IMR-90 (cell line): ENCODE results near the gene TOMM7. TPM values are rescaled to one million over a fixed set of nuclear protein-coding genes. Genes with fewer than 3 reads are reported as not detected.

Experiments used
- ATAC-seq: fragments of 200-7000 bp; cut with Tn5 transposase; 2 replicates; pipeline ENCODE4 v1.9.1; 2020; ENCODE audit warnings: low read depth, mild to moderate bottlenecking, moderate library complexity
- BruUV-seq: library from RNA; stranded (reverse); fragments of 400-500 nt; replicated peaks from 2 replicates; lab custom pipeline; 2021; lab: Mats Ljungman, UMichigan
- CTCF ChIA-PET: fragments of 300-600 bp; formaldehyde crosslinking; extraction: SDS; loops from one replicate; lab custom pipeline; 2021; ENCODE audit warnings: antibody characterized with exemption; lab: Yijun Ruan, JAX
- POLR2A ChIA-PET: fragments of 300-600 bp; sonication (Branson Sonifier 250); formaldehyde crosslinking; loops from one replicate; lab custom pipeline; 2022; ENCODE audit warnings: antibody characterized with exemption; ENCODE audit not compliant: unreplicated experiment; lab: Charles Lee
- DNase-seq: peaks from one replicate; pipeline ENCODE4 v3.0.0; 2013
- H2AFZ ChIP-seq: replicated peaks from 2 replicates; pipeline ENCODE3; 2013; ENCODE audit warnings: low read length, mild to moderate bottlenecking; ENCODE audit not compliant: poor library complexity
- H2AK5ac ChIP-seq: 2 replicates; pipeline ENCODE4 v1.6.1; 2013; ENCODE audit warnings: low read depth, low read length, inconsistent platforms
- H2AK9ac ChIP-seq: replicated peaks from 2 replicates; pipeline ENCODE3; 2013; ENCODE audit warnings: mild to moderate bottlenecking, low read depth, low read length, moderate library complexity; ENCODE audit not compliant: poor library complexity
- H2BK120ac ChIP-seq: 2 replicates; pipeline ENCODE4 v1.6.1; 2013; ENCODE audit warnings: low read depth, low read length, inconsistent platforms
- H2BK15ac ChIP-seq: 3 replicates; pipeline ENCODE4 v1.6.1; 2013; ENCODE audit warnings: low read depth, low read length, inconsistent platforms
- H2BK20ac ChIP-seq: 2 replicates; pipeline ENCODE4 v1.6.1; 2013; ENCODE audit warnings: low read depth, mild to moderate bottlenecking, inconsistent platforms, low read length, moderate library complexity
- H2BK5ac ChIP-seq: 2 replicates; pipeline ENCODE4 v1.6.1; 2013; ENCODE audit warnings: mild to moderate bottlenecking, low read depth, low read length, inconsistent platforms; ENCODE audit not compliant: poor library complexity, severe bottlenecking
- H3K14ac ChIP-seq: replicated peaks from 2 replicates; pipeline ENCODE4 v1.6.1; 2013; ENCODE audit warnings: low read depth, low read length, inconsistent platforms
- H3K18ac ChIP-seq: 2 replicates; pipeline ENCODE4 v1.6.1; 2013; ENCODE audit warnings: low read depth, low read length, control low read depth
- H3K23ac ChIP-seq: 2 replicates; pipeline ENCODE4 v1.6.1; 2013; ENCODE audit warnings: low read depth, low read length, inconsistent platforms
- H3K27ac ChIP-seq: 2 replicates; pipeline ENCODE4 v1.5.1; 2013; ENCODE audit warnings: mild to moderate bottlenecking, control low read depth, low read length; ENCODE audit not compliant: insufficient read depth
- H3K27me3 ChIP-seq: 2 replicates; pipeline ENCODE4 v1.6.1; 2013; ENCODE audit warnings: low read length; ENCODE audit not compliant: control insufficient read depth, insufficient read depth
- H3K36me3 ChIP-seq: 2 replicates; pipeline ENCODE4 v1.6.1; 2013; ENCODE audit warnings: low read length, mixed read lengths; ENCODE audit not compliant: control insufficient read depth, insufficient read depth
- H3K4ac ChIP-seq: 2 replicates; pipeline ENCODE4 v1.6.1; 2013; ENCODE audit warnings: low read depth, low read length, inconsistent platforms
- H3K4me1 ChIP-seq: 2 replicates; pipeline ENCODE4 v1.6.1; 2013; ENCODE audit warnings: low read length, mixed read lengths; ENCODE audit not compliant: control insufficient read depth, insufficient read depth
- H3K4me2 ChIP-seq: 2 replicates; pipeline ENCODE4 v1.6.1; 2013; ENCODE audit warnings: low read depth, mild to moderate bottlenecking, control low read depth, low read length, moderate library complexity
- H3K4me3 ChIP-seq: 2 replicates; pipeline ENCODE4 v1.5.1; 2013; ENCODE audit warnings: low read depth, mild to moderate bottlenecking, control low read depth, low read length, moderate library complexity; ENCODE audit not compliant: insufficient read depth
- H3K56ac ChIP-seq: 2 replicates; pipeline ENCODE4 v1.6.1; 2013; ENCODE audit warnings: low read length, inconsistent platforms; ENCODE audit not compliant: insufficient read depth; ENCODE audit errors: extremely low read depth
- H3K79me1 ChIP-seq, 2 experiments: 2 replicates each; pipeline ENCODE4 v1.6.1; 2013; ENCODE audit warnings: low read length in 2 of 2, inconsistent platforms in 1 of 2, low read depth in 1 of 2
- H3K9ac ChIP-seq: 2 replicates; pipeline ENCODE4 v1.6.1; 2013; ENCODE audit warnings: low read depth, low read length, control low read depth
- H3K9me1 ChIP-seq: 2 replicates; pipeline ENCODE4 v1.6.1; 2013; ENCODE audit warnings: low read length, inconsistent platforms; ENCODE audit not compliant: insufficient read depth
- H3K9me3 ChIP-seq: 2 replicates; pipeline ENCODE4 v1.6.1; 2013; ENCODE audit warnings: low read length; ENCODE audit not compliant: control insufficient read depth, insufficient read depth
- H4K20me1 ChIP-seq: 2 replicates; pipeline ENCODE4 v1.6.1; 2013; ENCODE audit warnings: low read length, inconsistent platforms; ENCODE audit not compliant: insufficient read depth
- H4K5ac ChIP-seq: 2 replicates; pipeline ENCODE4 v1.6.1; 2013; ENCODE audit warnings: mild to moderate bottlenecking, low read depth, low read length, control low read depth
- H4K8ac ChIP-seq, 2 experiments: 2 replicates each; pipeline ENCODE4 v1.6.1; 2013; ENCODE audit warnings: low read depth in 2 of 2, low read length in 2 of 2, control low read depth in 1 of 2, inconsistent platforms in 1 of 2
- H4K91ac ChIP-seq: 2 replicates; pipeline ENCODE4 v1.6.1; 2013; ENCODE audit warnings: low read depth, low read length, inconsistent platforms; ENCODE audit not compliant: insufficient read depth
- BHLHE40 ChIP-seq: fragments of 150-350 bp; IDR thresholded peaks from 2 replicates; pipeline ENCODE4 v1.6.1; 2016; ENCODE audit warnings: mild to moderate bottlenecking, low read depth, low read length
- RFX5 ChIP-seq: IDR thresholded peaks from 2 replicates; pipeline ENCODE4 v1.8.0; 2012; ENCODE audit warnings: low read depth, mild to moderate bottlenecking, low read length, moderate library complexity
- WGBS, 2 experiments: methylation state at CpG; one replicate each; pipeline versions ENCODE4 v1.1.5 to v1.1.7; 2013; ENCODE audit warnings: missing lambda C conversion rate in 2 of 2; ENCODE audit not compliant: insufficient read length in 1 of 2; ENCODE audit errors: extremely low coverage in 2 of 2; 5-methylcytosine and 5-hydroxymethylcytosine counted together
- dilution Hi-C: fragments of 300-500 bp; cut with HindIII; formaldehyde crosslinking; loops from one replicate; pipeline ENCODE4 v1.14.3; 2018; ENCODE audit warnings: low sequenced_read_pairs; ENCODE audit not compliant: unreplicated experiment
- in situ Hi-C: fragments of 300-500 bp; cut with MboI; formaldehyde crosslinking; loops from 3 replicates; pipeline ENCODE4 v1.14.3; 2019; ENCODE audit warnings: low sequenced_read_pairs, inconsistent platforms, mixed read lengths
- intact Hi-C: fragments of 100-400 bp; cut with micrococcal nuclease; formaldehyde crosslinking; loops from 2 replicates; pipeline ENCODE4 v1.10.0; 2022
- polyA plus RNA-seq, 3 experiments: library from polyadenylated mRNA; depleted of rRNA; stranded (reverse); fragments of >200 nt; gene quantifications; 2 replicates each; pipeline ENCODE4 v1.2.3, GENCODE V29; 2012; ENCODE audit warnings: low replicate concordance in 1 of 3
- total RNA-seq: library from RNA; depleted of rRNA; stranded (reverse); fragments of >200 nt; gene quantifications from 2 replicates; pipeline ENCODE4 v1.2.3, GENCODE V29; 2012
- TF ChIP-seq, protein P1 (sequence below): fragments of 150-350 bp; IDR thresholded peaks from 2 replicates; pipeline ENCODE4 v1.6.1; 2016; ENCODE audit warnings: low read depth, mild to moderate bottlenecking, low read length, moderate library complexity, borderline replicate concordance

The TOMM7 gene
- total and polyA plus RNA-seq, 2 of the 4 experiments (the other 2 are of a cell fraction) = 67.2 to 727 TPM

DNA sequence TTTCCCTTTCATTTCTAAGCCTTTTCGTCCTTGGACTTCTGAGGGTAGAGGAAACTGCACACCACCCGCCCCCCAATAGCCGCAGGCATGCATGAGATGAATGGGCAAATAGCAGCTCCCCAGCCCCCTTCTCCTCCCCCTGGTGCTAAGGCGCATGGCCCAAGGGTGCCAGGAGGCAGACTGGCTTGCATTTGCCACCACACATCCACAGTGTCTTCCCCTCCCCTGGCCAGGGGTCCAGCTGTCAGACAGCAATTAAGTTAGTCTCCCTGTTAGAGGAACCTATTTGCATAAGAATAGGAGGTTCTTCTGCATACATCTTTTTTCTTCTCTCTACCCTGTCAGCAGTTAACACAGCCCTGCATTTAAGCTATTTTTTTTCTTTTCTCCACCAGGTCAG, 20.2 kb downstream of the TOMM7 start:
- no peak overlapping the region for H2BK120ac ChIP-seq
- H3K27me3 ChIP-seq = no peaks in the 10 kb centered on the region
- H3K23ac ChIP-seq = no peak overlapping the region
- H2BK15ac ChIP-seq = no peak overlapping the region
- no peak overlapping the region for H3K4me3 ChIP-seq
- H3K9ac ChIP-seq = no peak overlapping the region
- BruUV-seq = no TSS peak
- no peak overlapping the region for H3K56ac ChIP-seq
- H3K79me1 ChIP-seq = no peaks in the 10 kb centered on the region
- H2BK20ac ChIP-seq = no peak overlapping the region
- no peak overlapping the region for H3K4me2 ChIP-seq
- no peak overlapping the region; the same call in 1 of the 2 replicates for H4K91ac ChIP-seq
- DNase-seq = no peak
- intact Hi-C loops = no loop called here
- H4K5ac ChIP-seq = no peak overlapping the region
- in situ Hi-C loops = no loop called here
- H3K27ac ChIP-seq = no peak overlapping the region
- ATAC-seq = no peak
- ChIA-PET POLR2A (no interaction called here), CTCF (no interaction called here)
- dilution Hi-C loops = no loop called here
- no peak overlapping the region for H2BK5ac ChIP-seq
- H3K4ac ChIP-seq = no peak overlapping the region
- no peak overlapping the region for H2AK5ac ChIP-seq
- WGBS, 2 experiments = no CpG with 5 or more reads among the region's 4 CpGs
- H3K18ac ChIP-seq = no peak overlapping the region
- H3K4me1 ChIP-seq = no peaks in the 10 kb centered on the region
- no peak overlapping the region for H2AFZ ChIP-seq
- no peaks in the 10 kb centered on the region for H3K9me1 ChIP-seq
- no peaks in the 10 kb centered on the region for H3K36me3 ChIP-seq
- H3K14ac ChIP-seq = no peak overlapping the region
- TF ChIP-seq BHLHE40 (no peak), RFX5 (no peak)
- TF ChIP-seq, protein P1, sequence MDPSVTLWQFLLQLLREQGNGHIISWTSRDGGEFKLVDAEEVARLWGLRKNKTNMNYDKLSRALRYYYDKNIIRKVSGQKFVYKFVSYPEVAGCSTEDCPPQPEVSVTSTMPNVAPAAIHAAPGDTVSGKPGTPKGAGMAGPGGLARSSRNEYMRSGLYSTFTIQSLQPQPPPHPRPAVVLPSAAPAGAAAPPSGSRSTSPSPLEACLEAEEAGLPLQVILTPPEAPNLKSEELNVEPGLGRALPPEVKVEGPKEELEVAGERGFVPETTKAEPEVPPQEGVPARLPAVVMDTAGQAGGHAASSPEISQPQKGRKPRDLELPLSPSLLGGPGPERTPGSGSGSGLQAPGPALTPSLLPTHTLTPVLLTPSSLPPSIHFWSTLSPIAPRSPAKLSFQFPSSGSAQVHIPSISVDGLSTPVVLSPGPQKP = no peak
- H2AK9ac ChIP-seq = no peak overlapping the region
- H4K8ac ChIP-seq = no peak overlapping the region
- H4K20me1 ChIP-seq = no peaks in the 10 kb centered on the region
- H3K9me3 ChIP-seq = no peaks in the 10 kb centered on the region
